GM19468 (cell line): ENCODE results near the gene SULT1C3.

ENCODE experiments used
- ATAC-seq: cut with Tn5 transposase; IDR thresholded peaks from one replicate; pipeline ENCODE4 v1.9.1; 2021; ENCODE audit warnings: mild to moderate bottlenecking, moderate library complexity, moderate number of reproducible peaks; ENCODE audit not compliant: unreplicated experiment; ENCODE audit errors: extremely low read depth

The SULT1C3 gene

DNA sequence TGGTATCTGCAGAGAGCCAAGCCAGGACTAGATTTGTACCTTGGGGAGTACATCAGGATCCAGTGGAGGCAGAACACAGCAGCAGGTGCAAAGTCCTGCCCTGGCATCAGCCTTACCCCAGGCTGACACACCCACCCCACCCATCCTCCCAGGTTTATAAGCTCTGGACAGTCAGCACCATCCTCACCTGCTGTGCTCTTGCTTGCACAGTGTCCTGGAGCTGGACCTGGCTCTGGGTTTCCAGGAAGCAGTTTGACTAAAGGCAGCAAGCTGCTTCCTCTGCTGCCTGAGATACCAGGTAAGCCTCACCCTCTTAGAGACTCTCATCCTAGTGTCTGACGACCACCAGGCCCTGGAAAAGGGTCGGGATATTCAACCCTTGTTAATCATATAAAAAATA, at the start of gene SULT1C3:
TSS of gene SULT1C3 (plus strand) at position 183 of the 400 bp plus-strand sequence. CDS start 7,227 bp downstream, outside the sequence.
- no peak for ATAC-seq

DNA sequence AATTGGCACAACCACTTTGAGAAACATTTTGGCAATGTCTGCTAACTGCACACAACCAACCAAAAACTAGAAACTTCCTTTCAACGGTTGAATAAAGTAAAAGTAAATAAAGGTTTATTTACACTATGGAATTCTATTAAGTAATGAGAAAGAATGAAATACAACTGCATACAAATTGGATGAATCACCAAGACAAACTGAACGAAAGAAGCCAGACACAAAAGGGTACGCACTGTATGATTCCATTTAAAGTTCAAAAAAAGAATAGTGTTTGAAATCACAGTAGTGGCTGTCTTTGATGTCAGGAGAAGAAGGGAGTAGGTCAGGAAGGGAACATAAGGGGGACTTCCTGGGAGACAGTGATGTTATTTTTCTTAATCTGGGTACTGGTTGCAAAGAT, 46.5 kb upstream of the SULT1C3 start:
- ATAC-seq: no peak

DNA sequence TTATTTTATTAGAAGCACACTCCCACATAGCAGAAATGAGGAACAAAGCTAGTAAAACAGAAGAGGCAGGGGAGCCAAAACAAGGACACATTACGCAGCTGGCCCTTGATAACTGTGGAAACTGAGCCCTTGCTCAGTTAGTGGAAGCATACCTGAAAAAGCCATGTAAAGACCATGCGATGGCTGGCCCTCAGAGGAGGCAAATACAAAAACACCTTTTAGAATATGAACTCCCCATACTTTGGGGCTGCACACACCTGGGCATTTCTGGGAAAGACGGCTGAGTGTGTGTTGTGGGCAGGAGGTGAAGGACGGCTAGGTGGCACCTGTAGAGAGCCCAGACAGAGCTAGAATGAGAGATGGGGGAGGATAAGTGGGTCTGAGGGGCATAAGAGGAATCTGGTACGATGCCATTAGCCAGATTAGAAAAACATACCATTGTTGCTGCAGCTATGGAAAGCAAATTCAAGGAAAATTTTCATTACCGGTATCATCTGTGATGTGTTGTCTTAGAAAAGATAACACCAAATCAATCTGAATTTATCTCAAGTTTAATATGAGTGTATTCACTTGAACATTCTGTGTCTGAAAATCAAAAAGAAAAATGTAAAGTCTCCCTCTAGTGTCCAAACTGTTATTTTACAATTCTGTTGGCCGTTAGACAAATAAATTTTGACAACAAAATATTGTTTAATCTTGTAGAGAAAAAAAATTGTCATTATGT, 45.2 kb upstream of the SULT1C3 start:
- ATAC-seq: no peak

DNA sequence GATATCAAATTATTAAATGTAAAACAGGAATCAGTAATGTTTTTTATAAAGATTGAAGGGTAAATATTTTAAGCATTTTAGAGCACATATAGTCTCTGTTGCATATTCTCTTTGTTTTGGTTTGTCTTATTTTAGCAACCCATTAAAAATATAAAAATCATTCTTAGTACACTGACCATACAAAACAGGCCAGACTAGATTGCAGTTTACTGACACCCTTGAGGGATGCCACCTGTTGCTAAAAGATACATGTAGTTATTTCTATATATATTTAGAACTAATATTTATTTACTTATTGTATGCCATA, 44.7 kb upstream of the SULT1C3 start:
- ATAC-seq: no peak

DNA sequence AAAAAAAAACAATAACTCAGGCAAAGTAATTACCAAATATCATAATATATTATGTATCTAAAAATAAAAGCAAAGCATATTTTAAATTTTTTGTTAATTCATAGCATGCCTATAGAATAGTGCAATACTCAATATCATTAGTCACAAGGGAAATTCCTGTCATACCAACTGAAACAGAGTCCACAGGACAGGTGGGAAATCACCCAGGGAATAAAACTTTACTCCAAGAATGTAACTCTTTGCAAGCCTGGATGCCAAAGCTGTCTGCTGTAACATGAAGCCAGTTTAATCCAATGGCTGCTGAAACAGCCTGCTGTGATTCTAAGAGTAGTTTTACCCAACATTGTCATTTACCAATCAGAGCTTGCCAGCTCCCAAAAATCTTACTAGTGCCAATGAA, 40.0 kb upstream of the SULT1C3 start:
- no peak for ATAC-seq

DNA sequence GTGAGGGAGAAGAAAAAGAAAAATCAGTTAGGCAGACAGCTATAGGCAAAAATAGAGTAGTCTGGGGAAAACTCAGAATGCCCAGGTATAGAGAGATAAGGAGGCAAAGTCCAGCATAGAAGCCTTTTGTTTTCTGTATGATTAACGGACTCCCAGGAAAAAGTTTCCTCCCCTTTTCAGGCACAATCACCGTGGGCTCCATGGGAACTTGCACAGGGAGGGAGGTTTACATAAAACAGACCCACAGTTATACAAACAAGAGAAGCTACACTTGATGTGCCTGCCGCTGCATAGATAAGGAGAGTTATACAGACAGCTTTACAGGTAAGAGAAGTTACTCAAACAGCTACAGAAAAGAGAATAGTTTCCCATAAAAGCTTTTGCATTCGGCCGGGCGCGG, 39.2 kb upstream of the SULT1C3 start:
- no peak for ATAC-seq

DNA sequence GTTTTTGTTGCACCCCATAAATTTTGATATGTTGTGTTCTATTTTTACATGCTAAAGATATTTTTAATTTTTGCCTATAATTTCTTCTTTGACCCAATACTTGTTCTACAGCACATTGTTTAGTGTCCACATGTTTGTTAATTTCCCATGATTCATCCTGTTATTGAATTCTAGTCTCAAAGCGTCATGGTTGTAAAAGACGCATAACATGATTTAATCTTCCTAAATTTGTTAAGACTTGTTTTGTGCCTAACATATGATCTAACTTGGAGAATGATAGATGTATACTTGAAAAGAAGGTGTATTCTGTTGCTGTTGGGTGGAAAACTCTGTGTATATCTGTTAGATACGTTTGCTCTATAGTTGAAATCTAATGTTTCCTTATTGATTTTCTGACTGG, 27.1 kb upstream of the SULT1C3 start:
- no peak for ATAC-seq

DNA sequence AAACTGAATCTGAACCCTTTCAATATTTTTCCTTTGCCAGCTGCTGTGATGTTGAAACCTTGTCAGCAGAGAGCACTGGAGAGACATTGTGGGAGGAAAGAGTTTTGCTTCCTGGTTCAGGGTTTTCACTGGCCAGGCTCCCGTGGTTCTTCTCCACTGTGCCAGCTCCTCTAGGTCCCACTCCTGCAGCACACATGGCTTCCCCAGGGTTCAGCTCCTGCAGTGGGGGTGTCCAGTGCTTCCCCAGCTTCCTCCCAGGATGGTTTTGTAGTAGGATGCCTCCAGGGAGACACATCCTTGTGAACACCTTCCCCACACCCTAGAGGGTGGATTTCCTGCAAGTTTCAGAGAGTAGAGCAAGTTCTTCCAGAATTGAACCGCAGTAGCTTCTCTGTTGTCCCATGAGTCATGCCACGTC, 24.0 kb upstream of the SULT1C3 start:
- no peak for ATAC-seq

DNA sequence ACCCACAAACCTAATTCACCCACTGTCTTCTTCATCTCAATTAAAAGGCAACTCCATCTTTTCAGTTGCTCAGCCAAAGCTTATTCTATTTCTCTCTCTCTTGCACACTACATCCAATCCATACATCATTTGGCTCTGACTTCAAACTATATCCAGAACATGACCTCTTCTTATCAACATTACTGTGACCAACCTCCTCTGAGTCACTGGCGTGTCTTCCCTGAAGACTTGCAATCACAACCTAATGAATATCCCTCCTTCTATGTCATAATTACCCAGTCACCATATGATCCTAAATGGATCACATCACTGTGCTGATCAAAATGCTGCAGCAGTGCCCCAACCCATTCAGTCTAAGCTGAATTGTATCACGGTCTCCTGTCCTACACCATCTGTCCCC, 22.6 kb upstream of the SULT1C3 start:
- ATAC-seq: no peak

DNA sequence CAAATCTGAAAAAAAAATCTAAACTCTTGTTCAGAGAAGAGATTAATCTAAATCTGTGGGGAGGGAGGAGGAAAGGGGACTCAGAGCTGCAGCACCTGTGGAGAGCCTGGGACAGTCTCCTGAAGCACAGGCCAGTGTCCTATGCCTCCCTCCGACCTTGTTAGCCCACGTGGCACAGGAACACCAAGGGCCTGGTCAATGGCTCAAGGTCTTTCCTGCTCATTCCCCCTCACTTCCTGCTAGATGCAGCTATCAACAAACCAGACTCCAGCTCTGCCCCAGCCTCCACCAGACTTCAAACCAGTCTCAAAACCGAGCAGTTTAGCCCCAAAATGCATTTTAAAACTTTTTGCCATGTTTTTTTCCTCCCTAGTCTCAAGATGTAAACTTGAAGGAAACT, 20.1 kb upstream of the SULT1C3 start:
- no peak for ATAC-seq

DNA sequence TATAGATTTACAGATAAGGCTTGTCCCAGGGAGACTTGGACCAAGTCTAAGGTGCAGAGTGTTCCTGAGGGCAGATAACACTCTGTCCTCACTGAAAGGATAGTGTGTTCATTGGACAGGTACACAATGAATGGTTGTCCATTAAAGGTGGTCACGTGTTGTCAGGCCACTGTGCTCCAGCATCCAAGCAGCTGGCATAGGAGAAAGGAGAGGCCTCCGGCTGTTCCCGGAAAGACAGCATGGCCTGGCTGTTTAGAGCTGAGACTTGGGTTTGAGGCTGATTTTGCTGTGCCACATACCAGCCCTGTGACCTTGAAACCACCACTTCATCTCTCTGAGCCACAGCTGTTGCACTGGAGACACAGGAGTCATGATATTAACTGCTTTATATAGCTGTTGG, 19.6 kb upstream of the SULT1C3 start:
- no peak for ATAC-seq

DNA sequence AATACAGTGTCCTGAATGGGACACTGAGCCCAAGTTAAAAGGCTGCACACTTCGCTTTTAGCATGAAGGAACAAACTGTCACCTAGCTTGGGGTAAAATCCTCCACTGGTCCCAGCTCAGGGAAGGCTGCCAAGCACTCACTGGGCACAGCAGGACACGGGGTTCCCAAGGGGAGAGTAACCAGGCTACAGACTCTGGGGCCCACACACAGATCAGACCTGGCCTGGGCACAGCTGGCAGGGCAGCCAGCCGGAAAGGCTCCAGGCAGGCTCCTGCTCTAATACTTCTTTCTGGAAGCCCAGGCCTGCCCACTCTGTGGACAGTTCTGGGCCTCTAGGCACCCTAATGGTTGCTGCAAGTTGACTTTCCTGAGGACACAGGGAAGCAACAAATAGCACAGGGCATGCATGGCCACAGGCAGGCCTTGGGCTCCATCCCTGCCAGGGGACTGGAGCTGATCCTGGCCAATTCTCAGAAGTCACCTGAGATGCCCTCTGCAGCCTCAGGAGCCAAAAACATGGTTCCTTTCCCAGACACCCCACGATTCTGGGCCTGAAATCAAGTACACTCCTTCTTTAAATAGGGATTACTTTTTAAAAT, 18.7 kb upstream of the SULT1C3 start:
- ATAC-seq: no peak

DNA sequence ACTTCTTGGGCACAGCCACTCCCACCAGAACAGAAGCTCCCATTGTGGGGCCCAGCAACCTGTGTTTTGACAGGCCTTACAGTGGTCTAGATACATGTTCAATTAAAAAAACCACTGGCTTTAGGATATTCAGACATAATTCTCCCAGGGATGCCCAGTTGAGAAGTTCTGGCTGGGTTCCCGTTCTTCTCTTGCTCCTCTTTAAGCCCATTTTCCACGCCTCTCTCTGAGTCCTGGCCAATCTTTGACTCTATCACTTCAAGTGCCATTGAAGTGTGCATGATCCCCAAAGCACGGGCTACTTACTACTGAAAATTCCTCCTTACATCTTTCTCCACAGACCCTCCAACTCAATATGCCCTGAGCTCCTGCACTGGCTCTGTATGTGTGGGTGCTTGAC, 17.5 kb upstream of the SULT1C3 start:
- no peak for ATAC-seq

DNA sequence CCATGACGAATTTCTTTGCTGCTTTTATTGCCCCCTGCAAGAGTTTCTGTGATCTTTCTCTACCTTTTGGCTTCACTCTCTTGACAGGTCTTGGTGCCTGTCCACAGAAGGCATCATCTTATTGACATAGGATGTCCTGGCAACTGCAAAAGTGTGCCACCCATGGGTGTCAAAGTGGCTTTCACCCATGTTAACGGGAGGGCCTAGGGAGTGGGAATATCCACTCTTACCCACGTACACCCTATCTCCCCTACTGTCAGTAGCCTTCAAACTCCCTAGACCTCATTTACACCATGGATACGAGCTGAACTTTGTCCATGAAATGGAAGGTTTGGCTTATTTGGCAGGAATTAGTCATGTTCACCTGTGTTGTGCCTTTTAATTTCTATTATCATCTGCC, 16.2 kb upstream of the SULT1C3 start:
- no peak for ATAC-seq

DNA sequence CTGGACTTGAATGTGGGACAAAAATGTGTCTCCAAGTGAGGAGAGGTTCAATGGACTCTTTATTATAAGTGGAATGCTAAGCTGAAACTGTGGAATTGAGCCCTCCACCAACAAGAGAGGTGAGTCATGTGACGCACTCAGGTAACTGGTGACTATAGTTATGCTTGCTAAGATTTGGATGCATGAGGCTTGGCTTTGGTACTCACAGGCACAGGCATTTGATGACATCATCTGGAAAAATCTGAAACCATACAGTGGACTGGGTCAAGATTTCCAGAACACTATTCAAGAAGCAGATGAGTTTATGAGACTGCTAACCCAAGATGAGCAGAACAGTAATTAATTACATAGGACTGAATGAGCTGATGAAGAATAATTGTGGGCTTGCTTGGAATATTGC, 15.7 kb upstream of the SULT1C3 start:
- no peak for ATAC-seq

DNA sequence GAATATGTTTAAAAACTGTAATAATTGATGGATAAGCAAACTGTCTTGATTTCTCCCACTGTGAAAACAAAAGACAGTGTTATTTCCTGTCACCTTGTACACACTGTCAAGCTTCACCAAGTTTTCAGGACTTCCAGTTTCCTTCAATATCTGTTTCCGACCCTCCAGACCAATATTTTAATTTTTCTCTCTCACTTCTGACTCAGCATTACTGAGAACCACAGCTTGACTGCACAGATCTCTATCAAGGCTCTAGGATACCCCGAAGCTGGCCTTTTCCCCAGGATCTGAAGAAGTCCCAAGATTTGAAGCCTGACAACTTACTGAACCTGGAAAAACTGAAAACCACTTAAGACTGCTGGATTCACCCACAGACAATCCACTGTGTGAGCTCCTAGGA, 13.2 kb upstream of the SULT1C3 start:
- ATAC-seq: no peak

DNA sequence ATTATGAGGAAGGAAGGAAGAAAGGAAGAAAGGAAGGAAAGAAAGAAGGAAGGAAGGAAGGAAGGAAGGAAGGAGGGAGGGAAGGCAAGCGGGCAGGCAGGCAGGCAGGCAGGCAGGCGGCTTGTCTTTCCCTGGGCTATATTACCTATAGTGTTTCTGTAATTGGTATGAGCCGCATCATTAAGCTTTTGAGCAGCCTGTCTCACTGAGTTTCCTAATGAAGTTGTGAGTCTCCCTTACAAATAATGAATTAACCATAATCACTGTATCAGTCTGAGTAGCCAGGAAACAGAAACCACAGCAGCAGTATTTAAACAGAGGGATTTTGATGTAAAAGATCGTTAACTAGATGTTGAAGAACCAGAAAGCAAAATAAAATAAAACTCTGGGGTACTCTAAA, 11.8 kb upstream of the SULT1C3 start:
- ATAC-seq: no peak

DNA sequence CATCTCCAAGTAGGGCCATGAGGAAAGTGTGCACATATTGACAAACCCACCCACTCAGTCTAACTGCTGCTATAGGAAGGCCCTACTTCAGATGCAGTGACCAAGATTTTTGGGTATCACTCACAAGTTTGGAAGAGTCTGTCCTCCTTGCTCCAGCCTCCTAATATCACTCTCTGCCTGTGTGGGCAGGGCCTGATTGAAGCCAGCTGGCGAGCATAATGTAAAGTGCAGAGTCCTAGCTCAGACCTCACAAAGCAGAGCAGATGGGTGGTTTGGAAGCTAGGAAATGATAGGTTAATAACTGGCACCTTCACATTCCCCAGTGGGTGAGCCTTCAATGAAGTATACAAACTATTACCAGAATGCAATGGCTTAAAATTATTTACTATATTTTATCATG, 11.2 kb upstream of the SULT1C3 start:
- ATAC-seq: no peak

DNA sequence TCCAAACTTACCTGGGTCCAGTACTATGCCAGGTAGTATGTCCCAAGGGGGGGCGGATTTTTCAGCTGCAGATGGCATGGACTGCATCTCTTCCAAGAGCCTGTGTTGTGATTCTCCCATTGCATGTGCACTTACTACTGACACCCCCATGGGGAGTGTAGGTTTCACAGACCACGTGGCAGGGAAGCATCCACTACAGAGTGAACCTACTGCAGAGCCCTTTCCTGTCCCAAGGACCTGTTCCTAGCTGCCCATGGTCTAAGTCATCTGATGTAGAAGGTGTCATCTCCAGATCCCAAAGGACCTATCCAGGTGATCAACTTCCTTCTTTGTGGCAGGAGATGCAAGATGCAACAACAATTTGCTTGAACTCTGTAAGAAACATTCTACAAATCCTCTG, 9.9 kb upstream of the SULT1C3 start:
- ATAC-seq: no peak

DNA sequence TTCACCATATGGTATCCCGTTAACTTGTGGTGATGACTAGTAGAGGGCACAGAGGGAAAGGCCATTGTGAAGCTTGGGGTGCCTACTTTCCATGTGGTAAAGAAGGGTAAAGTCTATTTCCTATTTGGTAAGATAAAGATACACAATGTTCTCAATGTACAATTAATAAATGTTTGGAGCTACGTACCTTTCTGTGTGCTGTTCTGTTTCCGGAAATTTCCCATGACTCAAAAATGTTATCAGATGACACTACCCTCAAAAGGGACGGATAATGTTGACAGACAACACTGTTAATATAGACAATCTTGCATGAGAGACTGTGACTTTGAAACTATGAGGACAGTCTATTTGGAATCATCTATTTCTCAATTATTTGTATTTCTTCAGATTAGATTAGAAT, 4.2 kb upstream of the SULT1C3 start:
- ATAC-seq: no peak

DNA sequence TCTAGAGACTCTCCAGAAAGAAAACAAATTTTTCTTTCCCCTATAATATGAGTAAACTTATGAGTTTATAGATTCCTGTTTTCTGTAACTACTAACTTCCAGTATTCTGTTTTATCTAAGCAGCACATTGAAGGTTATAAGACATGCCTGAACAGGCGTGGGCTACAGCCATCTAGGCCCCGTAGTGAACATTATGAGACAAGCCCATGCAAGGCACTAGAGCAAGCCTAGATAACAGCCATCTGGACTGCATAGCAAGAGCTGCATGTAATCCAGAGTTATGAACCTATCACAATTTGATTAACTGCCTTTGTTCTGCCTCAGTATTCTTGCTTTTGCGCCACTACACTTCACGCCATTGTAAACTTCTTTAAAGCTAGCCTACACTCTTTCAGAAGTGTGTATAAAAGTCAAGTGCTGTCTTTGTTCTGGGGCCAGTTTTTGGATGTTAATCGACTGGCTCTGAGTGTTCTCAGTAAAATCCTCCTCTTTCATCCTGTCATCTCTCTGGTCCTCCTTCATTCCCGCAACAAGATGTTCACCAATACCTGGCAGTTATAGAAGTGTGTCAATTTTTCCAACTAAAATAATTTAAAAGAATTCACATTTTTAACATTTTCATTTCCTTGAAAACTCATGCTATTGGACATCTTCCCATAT, 3.0 kb upstream of the SULT1C3 start:
- ATAC-seq: no peak

DNA sequence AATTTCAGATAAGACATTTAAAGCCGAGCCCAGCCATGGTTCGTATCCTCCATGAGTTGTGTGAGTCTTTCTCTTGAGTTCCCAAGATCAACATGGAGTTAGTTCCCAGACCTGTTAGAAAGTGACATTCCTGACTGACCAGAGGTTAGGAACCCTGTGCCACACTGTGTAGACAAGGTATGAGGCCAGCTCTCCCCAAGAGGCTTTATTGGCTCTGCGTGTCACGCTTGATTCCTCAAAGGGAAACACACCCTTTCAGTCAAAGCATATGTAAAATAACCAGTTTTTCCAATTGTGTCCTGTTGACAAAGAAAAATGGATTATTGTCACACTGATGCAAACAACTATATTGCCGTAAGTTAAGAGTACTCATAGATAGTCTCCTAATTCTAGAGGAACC, 1.2 kb downstream of the SULT1C3 start:
- ATAC-seq: no peak
